UCSD-AML1 (cell line): Measurements from ENCODE around the gene IPP.
A peak's percentile ranks its signal among the peaks of the same experiment; 100 is the strongest.
"Not testable (repeated sequence)": the region's sequence is repeated elsewhere in the genome, so short reads cannot be mapped to it uniquely, and the experiment has no call there.

Source experiments
- DNase-seq: peaks from one replicate; lab custom pipeline; 2025; ENCODE audit not compliant: unreplicated experiment; lab: John Stamatoyannopoulos, UW

Gene IPP

DNA sequence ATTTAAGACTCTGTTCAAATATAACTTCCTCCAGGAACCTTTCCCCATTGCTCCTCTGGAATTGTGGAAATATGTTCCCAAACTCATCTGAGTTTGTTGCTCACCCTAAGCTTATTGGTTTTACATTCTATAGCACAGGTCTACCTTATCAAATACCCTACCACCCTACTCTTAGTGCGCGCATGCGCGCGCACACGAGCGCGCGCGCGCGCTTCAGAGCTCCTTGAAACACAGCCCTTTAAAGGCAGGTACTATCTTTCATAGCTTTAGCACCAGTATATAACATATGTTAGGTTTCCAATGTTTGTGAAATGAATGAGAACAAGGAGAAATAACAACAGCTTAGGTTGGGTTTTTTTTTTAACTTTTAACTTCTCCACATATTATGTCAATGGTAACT, 3.5 kb downstream of the IPP start:
- DNase-seq: no peak

- DNase-seq: not testable (repeated sequence)
Measured at GRCh38 chr1:45739641-45740156, 10.8 kb downstream of the IPP start.

- DNase-seq: no peak
Measured at GRCh38 chr1:45739137-45739536, 11.3 kb downstream of the IPP start.

GRCh38 chr1:45730780-45731319, 19.6 kb downstream of the IPP start:
- no peak for DNase-seq

DNA sequence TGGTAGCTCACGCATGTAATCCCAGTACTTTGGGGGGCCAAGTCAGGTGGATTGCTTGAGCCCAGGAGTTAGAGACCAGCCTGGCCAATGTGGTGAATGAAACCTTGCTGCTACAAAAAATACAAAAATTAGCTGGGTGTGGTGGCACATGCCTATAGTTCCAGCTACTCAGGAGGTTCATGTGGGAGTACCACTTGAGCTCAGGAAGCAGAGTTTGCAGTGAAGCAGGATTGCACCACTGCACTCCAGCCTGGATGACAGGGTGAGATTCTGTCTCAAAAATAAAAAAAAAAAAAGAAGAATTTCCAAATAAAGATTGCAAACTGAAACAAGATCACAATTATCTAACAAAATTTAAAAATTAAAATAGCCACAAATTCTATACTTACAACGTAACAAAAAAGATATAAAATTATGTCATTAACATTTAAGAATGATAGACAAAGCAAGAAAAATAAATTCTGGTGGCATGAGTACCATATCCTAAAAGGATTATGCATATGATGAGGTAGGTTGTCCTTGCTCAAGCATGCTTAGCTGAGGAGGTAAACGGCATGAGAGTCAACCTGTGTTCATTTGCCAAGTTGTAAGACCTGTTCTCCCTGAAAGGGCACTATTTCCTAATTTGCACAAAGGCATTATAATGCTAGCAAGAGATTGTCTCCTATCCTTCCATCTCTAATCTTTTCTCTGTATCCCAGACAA, 20.2 kb downstream of the IPP start:
- no peak for DNase-seq

GRCh38 chr1:45726007-45726406, 24.4 kb downstream of the IPP start:
- not testable (repeated sequence) for DNase-seq

DNA sequence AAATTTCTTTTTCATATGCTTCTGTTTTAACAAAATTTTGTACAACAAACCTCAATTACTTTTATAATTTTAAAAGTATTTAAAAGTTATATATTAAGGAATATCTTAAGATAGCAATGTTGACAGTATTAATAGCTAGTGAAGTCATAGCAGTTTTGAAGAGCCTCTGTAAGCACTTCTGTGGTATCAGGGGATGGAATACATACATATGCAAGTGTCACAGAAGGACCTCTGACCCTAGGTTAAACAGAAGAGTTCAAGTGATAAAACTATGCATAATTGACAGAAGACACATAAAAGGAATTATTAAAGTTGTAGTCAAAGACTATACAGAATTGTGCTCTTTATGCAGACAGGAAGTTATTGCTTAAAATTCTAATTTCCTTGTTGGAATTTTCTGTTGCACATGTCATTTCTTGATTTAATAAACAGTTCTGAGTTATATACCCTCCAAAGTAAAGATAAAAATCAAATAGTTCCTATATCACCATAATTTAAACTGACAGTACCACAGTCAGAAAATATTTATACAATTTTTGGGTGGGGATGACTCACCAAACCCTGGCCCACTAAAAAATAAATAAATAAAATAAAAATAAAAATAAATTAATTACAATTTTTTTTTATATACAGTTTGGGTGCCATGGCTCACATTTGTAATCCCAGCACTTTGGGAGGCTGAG, 27.1 kb downstream of the IPP start:
- no peak for DNase-seq

- DNase-seq: no peak
Measured at GRCh38 chr1:45722809-45723208, 27.6 kb downstream of the IPP start.

GRCh38 chr1:45721207-45721606, 29.2 kb downstream of the IPP start:
- DNase-seq: no peak

GRCh38 chr1:45718289-45718688, 32.2 kb downstream of the IPP start:
- no peak for DNase-seq

DNA sequence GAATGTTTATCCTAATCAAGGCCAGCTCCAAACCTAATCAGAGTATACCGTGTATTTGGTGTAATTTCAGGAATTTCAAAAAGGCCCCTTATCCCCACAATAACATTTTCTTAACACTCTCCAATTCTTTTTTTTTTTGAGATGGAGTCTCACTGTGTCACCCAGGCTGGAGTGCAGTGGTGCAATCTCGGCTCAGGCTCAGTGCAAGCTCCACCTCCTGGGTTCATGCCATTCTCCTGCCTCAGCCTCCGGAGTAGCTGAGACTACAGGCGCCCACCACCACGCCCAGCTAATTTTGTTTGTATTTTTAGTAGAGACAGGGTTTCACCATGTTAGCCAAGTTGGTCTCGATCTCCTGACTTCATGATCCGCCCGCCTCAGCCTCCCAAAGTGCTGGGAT, 33.1 kb downstream of the IPP start:
- DNase-seq: not testable (repeated sequence)

DNA sequence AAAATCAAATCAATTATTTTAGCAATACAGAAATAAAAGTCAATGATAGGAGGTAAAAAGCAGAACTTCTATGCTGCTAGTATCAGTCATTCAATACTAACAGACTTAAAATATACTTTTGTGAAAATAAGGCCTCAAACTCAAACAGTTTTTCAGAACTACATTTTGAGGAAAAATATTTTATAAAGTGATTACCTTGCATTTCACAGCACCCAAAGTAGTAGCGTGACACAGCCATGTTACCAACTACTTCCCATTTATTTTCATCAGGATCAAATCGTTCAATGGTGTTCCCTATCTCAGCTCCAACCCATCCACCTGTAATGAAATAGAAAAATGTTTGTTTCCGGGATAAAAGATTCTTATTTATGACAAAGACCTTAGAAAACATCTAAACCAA, 33.8 kb downstream of the IPP start:
- DNase-seq: no peak

DNA sequence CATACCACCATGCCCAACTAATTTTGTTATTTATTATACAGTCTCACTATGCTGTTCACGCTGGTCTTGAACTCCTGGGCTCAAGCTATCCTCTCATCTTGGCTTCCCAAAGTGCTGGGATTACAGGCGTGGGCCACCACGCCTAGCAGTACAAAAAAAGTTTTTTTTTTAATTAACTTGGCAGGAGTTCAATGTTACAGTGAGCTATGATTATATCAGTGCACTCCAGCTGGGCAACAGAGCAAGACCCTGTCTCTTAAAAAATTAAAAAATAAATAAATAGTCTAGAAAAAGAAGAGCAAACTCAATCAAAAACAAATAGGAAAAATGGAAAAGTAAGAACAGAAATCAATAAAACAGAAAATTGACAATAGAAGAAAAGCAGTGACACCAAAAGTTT, 36.7 kb downstream of the IPP start:
- no peak for DNase-seq

DNA sequence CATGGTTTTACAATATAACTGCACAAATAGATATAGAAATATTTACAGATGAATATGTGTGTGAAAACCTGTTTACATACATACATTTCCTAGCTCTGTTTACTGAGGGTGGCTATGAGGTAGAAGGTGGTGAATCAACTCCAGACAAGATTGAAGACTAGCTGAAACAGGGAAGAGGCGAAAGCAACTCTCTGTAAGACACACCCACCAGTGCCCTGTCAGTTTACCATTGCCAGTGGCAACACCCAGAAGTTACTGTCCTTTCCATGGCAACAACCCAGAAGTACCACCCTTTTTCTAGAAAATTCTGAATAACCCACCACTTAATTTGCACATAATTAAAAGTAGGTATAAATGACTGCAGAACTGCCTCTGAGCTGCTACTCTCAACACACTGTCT, 45.8 kb downstream of the IPP start:
- DNase-seq: no peak

GRCh38 chr1:45694823-45695222, 55.6 kb downstream of the IPP start:
- no peak for DNase-seq

GRCh38 chr1:45693811-45694210, 56.6 kb downstream of the IPP start:
- DNase-seq: not testable (repeated sequence)

DNA sequence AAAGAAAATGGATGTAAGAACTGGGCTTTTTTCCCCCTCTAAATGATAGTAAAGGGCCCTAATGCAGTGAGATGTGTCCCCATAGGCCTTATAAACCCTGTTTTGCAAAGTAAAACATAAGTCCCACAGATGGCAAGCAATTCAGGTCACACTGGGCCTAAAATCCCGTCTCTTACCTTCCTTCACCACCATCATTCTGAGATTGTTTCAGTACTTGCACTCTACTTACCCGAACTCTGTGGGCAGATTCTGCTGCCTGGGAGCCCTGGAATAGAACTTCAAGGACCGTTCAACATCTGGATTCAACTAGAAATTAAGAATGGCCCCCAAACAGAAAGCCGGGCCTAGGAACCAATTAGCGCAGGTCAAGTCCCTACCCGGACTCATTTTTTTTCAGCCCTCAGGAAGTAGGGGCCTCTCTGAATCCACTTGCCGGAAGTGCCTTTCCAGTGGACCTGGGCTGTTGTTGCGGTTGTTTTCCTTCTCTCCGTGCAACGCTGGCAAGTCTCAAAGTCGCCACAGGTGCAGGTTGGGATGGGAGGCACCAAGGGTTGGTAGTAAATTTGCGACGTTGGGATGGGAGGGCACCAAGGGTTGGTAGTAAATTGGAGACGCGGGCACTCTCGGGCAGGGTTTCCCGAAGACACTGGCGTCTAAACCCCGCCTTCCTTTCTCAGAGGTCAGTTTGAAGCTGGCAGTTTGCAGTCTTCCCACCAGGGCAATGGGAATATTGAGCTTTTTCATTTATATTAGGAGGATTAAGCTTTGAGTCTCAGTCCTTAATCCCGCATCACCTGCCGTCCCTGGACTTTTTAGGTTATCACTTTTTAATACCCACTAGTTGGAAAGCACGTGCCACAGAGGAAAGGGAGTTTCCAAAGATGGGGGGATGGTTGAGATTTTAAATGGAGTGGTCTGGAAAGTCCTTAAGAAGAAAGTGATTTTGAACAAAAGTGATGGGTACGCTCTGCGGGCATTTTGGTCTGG, 62.4 kb downstream of the IPP start, which contains the start of gene TMEM69:
TSS of gene TMEM69 (plus strand) at position 428 of the 987 bp plus-strand sequence. CDS start 2,888 bp downstream, outside the sequence.
- DNase-seq: peak; percentile 81

- DNase-seq: peak; percentile 99
Measured at GRCh38 chr1:45687014-45687753, 63.3 kb downstream of the IPP start.

GRCh38 chr1:45686288-45687013, 64.0 kb downstream of the IPP start, which contains the start of gene GPBP1L1:
TSS of gene GPBP1L1 (minus strand) at chr1:45686533. CDS start at chr1:45659087, 27,446 bp downstream.
- DNase-seq: peak; percentile 97

DNA sequence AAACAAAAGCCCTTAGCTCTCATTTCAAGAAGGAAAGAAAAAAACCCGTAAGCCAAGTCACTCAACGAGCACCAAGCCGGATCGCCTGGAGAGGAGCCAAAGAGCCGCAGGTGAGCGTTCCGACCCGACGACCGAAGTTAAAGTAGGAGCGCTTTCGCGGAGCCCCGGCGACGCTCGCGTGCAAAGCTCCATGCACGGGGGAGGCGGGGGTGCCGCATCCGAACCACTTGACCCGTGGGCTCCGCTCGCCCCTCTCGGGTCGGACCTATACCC, 64.5 kb downstream of the IPP start:
- DNase-seq: peak; percentile 74
